GM12878 (cell line): ENCODE measurements around the gene ITSN2. TPM values are rescaled to one million over a fixed set of nuclear protein-coding genes. Genes with fewer than 3 reads are reported as not detected.

Source experiments
- ATAC-seq: fragments of 200-7000 bp; cut with Tn5 transposase; 3 replicates; pipeline ENCODE4 v1.9.1; 2020; ENCODE audit warnings: mild to moderate bottlenecking, moderate library complexity
- BruUV-seq: library from RNA; stranded (reverse); fragments of 400-500 nt; replicated peaks from 2 replicates; lab custom pipeline; 2021; lab: Mats Ljungman, UMichigan
- CTCF ChIA-PET: fragments of 300-600 bp; sonication (Branson Sonifier 250); formaldehyde crosslinking; extraction: SDS; loops from one replicate; lab custom pipeline; 2021; ENCODE audit warnings: inconsistent platforms; lab: Yijun Ruan, JAX
- POLR2A ChIA-PET: fragments of 350-600 bp; formaldehyde crosslinking; extraction: SDS; loops from one replicate; lab custom pipeline; 2021; ENCODE audit warnings: inconsistent platforms; lab: Charles Lee
- RAD21 ChIA-PET: fragments of 300-600 bp; sonication (Branson Sonifier 250); formaldehyde crosslinking; loops from one replicate; lab custom pipeline; 2023; ENCODE audit warnings: antibody characterized with exemption; ENCODE audit not compliant: unreplicated experiment; lab: Charles Lee
- SMC1A ChIA-PET: fragments of 300-600 bp; sonication (Branson Sonifier 250); formaldehyde crosslinking; loops from one replicate; lab custom pipeline; 2023; ENCODE audit not compliant: unreplicated experiment, uncharacterized antibody; lab: Charles Lee
- DNase-seq: peaks from one replicate; pipeline ENCODE4 v3.0.0-alpha.2; 2011; ENCODE audit warnings: low read depth, low spot score
- FAIRE-seq: peaks from 3 replicates; lab custom pipeline; 2011; peaks lifted over from hg19 to GRCh38; lab: Jason Lieb, UNC
- H2AFZ ChIP-seq: 2 replicates; pipeline ENCODE4 v1.6.0; 2011; ENCODE audit warnings: low read depth, low read length, control low read depth; ENCODE audit not compliant: control insufficient read depth
- H3K27ac ChIP-seq: 2 replicates; pipeline ENCODE4 v1.5.1; 2011; ENCODE audit warnings: control low read depth; ENCODE audit not compliant: control insufficient read depth, insufficient read depth
- H3K27me3 ChIP-seq, 2 experiments: replicated peaks in 1 of 2; 2 replicates each; pipeline versions ENCODE4 v1.6.0 to v1.6.1; 2011; ENCODE audit warnings: low read length in 1 of 2; ENCODE audit not compliant: control insufficient read depth in 2 of 2, insufficient read depth in 2 of 2
- H3K36me3 ChIP-seq, 2 experiments: 2 replicates each; pipeline ENCODE4 v1.5.1; 2011; ENCODE audit warnings: low read length in 1 of 2; ENCODE audit not compliant: control insufficient read depth in 2 of 2, insufficient read depth in 2 of 2
- H3K4me1 ChIP-seq: 2 replicates; pipeline ENCODE4 v1.6.1; 2011; ENCODE audit warnings: mild to moderate bottlenecking, low read length, moderate library complexity, mixed read lengths; ENCODE audit not compliant: control insufficient read depth, insufficient read depth
- H3K4me2 ChIP-seq: 2 replicates; pipeline ENCODE4 v1.6.0; 2011; ENCODE audit warnings: control low read depth; ENCODE audit not compliant: control insufficient read depth, insufficient read depth
- H3K4me3 ChIP-seq: fragments of 200-600 bp; sonication (generic); 2 replicates; pipeline ENCODE4 v1.5.1; 2016
- H3K79me2 ChIP-seq: 2 replicates; pipeline ENCODE4 v1.6.0; 2011; ENCODE audit warnings: low read length; ENCODE audit not compliant: control insufficient read depth, insufficient read depth
- H3K9ac ChIP-seq: 2 replicates; pipeline ENCODE4 v1.8.0; 2011; ENCODE audit warnings: low read length, control low read depth, mixed read lengths; ENCODE audit not compliant: control insufficient read depth, insufficient read depth
- H3K9me3 ChIP-seq: replicated peaks from 3 replicates; pipeline ENCODE4 v1.5.1; 2011; ENCODE audit warnings: mild to moderate bottlenecking, low read length; ENCODE audit not compliant: control insufficient read depth, insufficient read depth
- H4K20me1 ChIP-seq: 2 replicates; pipeline ENCODE4 v1.6.0; 2011; ENCODE audit not compliant: control insufficient read depth, insufficient read depth
- ASH2L ChIP-seq: fragments of 300-600, 200-600 bp; sonication (generic); IDR thresholded peaks from 2 replicates; pipeline ENCODE4 v1.6.1; 2017; ENCODE audit warnings: low read depth, mild to moderate bottlenecking, borderline replicate concordance
- CBX5 ChIP-seq: sonication (generic); IDR thresholded peaks from 2 replicates; pipeline ENCODE4 v1.6.1; 2016; ENCODE audit warnings: low read depth, moderate library complexity, mild to moderate bottlenecking, inconsistent platforms
- EP300 ChIP-seq, 2 experiments: fragments of 150-350 bp in 1 of 2; IDR thresholded peaks; 2 replicates each; pipeline ENCODE4 v1.6.1; 2011 to 2012; ENCODE audit warnings: low read depth in 2 of 2, low read length in 2 of 2, borderline replicate concordance in 1 of 2, improper control_type of control experiment in 1 of 2, inconsistent platforms in 1 of 2; ENCODE audit not compliant: control insufficient read depth in 1 of 2
- IRF3 ChIP-seq: fragments of 450-650 bp; IDR thresholded peaks from 2 replicates; pipeline ENCODE4 v1.6.1; 2014; ENCODE audit warnings: mild to moderate bottlenecking
- MYC ChIP-seq: IDR thresholded peaks from 2 replicates; pipeline ENCODE4 v1.6.1; 2011; ENCODE audit warnings: mild to moderate bottlenecking, low read length, moderate library complexity, inconsistent platforms; ENCODE audit not compliant: insufficient read depth, insufficient replicate concordance, insufficient read length, severe bottlenecking
- NFYA ChIP-seq: IDR thresholded peaks from 2 replicates; pipeline ENCODE4 v1.6.1; 2011; ENCODE audit warnings: low read depth, mild to moderate bottlenecking, low read length, improper control_type of control experiment, borderline replicate concordance
- POU2F2 ChIP-seq: IDR thresholded peaks from 3 replicates; pipeline ENCODE4 v1.6.1; 2011; ENCODE audit warnings: low read depth, mild to moderate bottlenecking, low read length, borderline replicate concordance
- RAD21 ChIP-seq: IDR thresholded peaks from 2 replicates; pipeline ENCODE4 v1.6.1; 2011; ENCODE audit warnings: mild to moderate bottlenecking, low read depth, low read length, moderate library complexity; ENCODE audit not compliant: insufficient read depth
- RB1 ChIP-seq: fragments of 450-650 bp; formaldehyde crosslinking; IDR thresholded peaks from 2 replicates; pipeline ENCODE4 v1.6.1; 2017; ENCODE audit warnings: mild to moderate bottlenecking, borderline replicate concordance
- RBBP5 ChIP-seq: fragments of 200-600 bp; sonication (generic); conservative IDR thresholded peaks from 2 replicates; pipeline ENCODE4 v1.6.1; 2016
- TAF1 ChIP-seq: IDR thresholded peaks from 2 replicates; pipeline ENCODE4 v1.6.1; 2011; ENCODE audit warnings: mild to moderate bottlenecking, low read depth, low read length, borderline replicate concordance
- YY1 ChIP-seq: IDR thresholded peaks from 2 replicates; pipeline ENCODE4 v1.6.1; 2011; ENCODE audit warnings: low read depth, mild to moderate bottlenecking, low read length
- WGBS: methylation state at CpG from one replicate; pipeline ENCODE4 v1.1.6; 2016; ENCODE audit warnings: low lambda C conversion rate; ENCODE audit not compliant: insufficient replicate concordance, insufficient coverage; ENCODE audit errors: missing lambda C conversion rate; 5-methylcytosine and 5-hydroxymethylcytosine counted together
- in situ Hi-C: fragments of 300-500 bp; cut with MboI; formaldehyde crosslinking; loops from 9 replicates; pipeline ENCODE4 v1.14.3; 2018; ENCODE audit warnings: mixed read lengths
- intact Hi-C: fragments of 100-400 bp; cut with micrococcal nuclease; formaldehyde crosslinking; loops from one replicate; pipeline ENCODE4 v1.14.2; 2022; ENCODE audit not compliant: unreplicated experiment
- polyA plus RNA-seq, 11 experiments: library from polyadenylated mRNA; depleted of rRNA in 4 of 11; unstranded in 6 of 11; stranded (reverse) in 5 of 11; fragments of >200 nt; fragmentation: Nextera tagmentation in 4 of 11; fragmentation: Illumina TruSeq in 1 of 11; extraction: Ambion mirVana in 4 of 11; extraction: Trizol in 1 of 11; gene quantifications; 1 replicate in 1 of 11; 2 replicates in 10 of 11; pipeline versions ENCODE4 v1.2.1 to v1.2.3, GENCODE V29; 2011 to 2016; ENCODE audit warnings: inconsistent platforms in 2 of 11, missing spikeins in 2 of 11, low read depth in 1 of 11
- total RNA-seq, 4 experiments: library from RNA; depleted of rRNA in 3 of 4; stranded (reverse); fragments of >200 nt in 3 of 4; fragmentation: Illumina TruSeq in 1 of 4; extraction: Trizol in 1 of 4; gene quantifications; 2 replicates each; pipeline versions ENCODE4 v1.2.1 to v1.2.3, GENCODE V29; 2013 to 2021

Gene ITSN2
- total and polyA plus RNA-seq, 10 of the 15 experiments (the other 5 are each of a cell fraction or from before 2014, with no cell fraction given), result 20.5 to 80.0 (median 54.7) TPM

DNA sequence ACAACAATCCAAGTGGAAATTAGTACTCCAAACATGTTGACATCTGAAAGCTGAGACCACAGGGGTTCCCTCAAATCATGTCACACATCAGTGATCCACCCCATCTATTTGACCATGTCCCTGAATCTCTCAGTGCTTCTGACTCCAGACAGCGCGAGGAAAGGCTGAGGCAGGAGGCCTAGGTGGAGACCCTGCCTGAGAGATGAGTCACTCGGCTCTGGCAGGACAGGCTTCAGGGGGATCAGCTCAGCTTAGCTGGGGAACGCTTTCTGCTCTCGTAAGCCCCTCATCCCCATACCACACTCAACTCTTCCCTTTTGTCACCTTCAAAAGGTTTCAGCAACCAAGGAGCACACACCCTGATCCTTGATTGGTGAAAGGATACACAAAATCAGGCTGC is 191.3 kb downstream of the ITSN2 start:
- BruUV-seq, result no TSS peak
- H2AFZ ChIP-seq, result no peak overlapping the region
- no peak for FAIRE-seq
- in situ Hi-C loops, result no loop called here
- POLR2A ChIA-PET, result no interaction called here
- no peak for ATAC-seq
- no peaks in the 10 kb centered on the region for H3K27me3 ChIP-seq
- no peak overlapping the region for H3K4me3 ChIP-seq
- TF ChIP-seq EP300 (IDR thresholded peaks at IDR 0.05; ENCODE audit: borderline replicate concordance in 1 of 2, control insufficient read depth in 1 of 2, low read depth in 2 of 2, low read length in 2 of 2) (no peak), MYC (no peak), RBBP5 (no peak), ASH2L (no peak), YY1 (no peak), RAD21 (no peak), NFYA (no peak), IRF3 (no peak), POU2F2 (no peak), RB1 (no peak), TAF1 (no peak), CBX5 (no peak)
- TF ChIP-seq, all 136 proteins: peak for 0
- RAD21 ChIA-PET, result no interaction called here
- H3K36me3 ChIP-seq, result no peaks in the 10 kb centered on the region
- intact Hi-C loops, result no loop called here
- 0 out of 2 replicates have a peak, but pooled peaks cover 4% of the 10 kb centered on the region for H3K4me1 ChIP-seq
- SMC1A ChIA-PET, result no interaction called here
- CTCF ChIA-PET, result no interaction called here
- H3K9ac ChIP-seq, result no peak overlapping the region
- H3K27ac ChIP-seq, result no peak overlapping the region
- no peaks in the 10 kb centered on the region for H3K9me3 ChIP-seq
- H3K79me2 ChIP-seq, result no peaks in the 10 kb centered on the region
- no peaks in the 10 kb centered on the region for H4K20me1 ChIP-seq
- 87% methylated on average over 5 of the region's 5 CpGs for WGBS
- H3K4me2 ChIP-seq, result no peak overlapping the region
- no peak for DNase-seq
